Activated gamma-delta T cell treated with Interleukin-2 at 50 U/mL for 16 hours (primary cell): ENCODE measurements around the gene IL1RAPL1.

Experiments
- DNase-seq: peaks from one replicate; pipeline ENCODE4 v3.0.0-alpha.2; 2020

IL1RAPL1 gene

DNA sequence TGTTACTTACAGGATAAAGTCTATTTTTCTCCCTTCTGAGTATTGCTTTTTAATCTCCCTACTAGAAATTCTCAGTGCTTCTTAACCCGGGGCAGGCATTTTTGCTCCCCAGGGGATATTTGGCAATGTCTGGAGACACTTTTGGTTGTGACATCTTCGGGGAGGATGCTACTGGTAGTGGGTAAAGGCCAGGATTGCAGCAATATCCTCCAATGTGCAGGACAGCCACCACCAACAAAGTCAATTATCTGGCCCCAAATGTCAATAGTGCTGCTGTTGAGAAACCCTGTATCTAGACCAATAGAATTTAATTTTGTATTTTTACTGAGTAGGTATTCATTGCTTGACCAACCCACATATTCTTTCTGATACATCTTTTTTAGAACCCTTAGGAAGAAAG, 958.6 kb downstream of the IL1RAPL1 start:
- no peak for DNase-seq

GRCh38 chrX:29547877-29548276, 960.6 kb downstream of the IL1RAPL1 start:
- DNase-seq, result no peak

GRCh38 chrX:29553542-29553941, 966.3 kb downstream of the IL1RAPL1 start:
- DNase-seq, result no peak

DNA sequence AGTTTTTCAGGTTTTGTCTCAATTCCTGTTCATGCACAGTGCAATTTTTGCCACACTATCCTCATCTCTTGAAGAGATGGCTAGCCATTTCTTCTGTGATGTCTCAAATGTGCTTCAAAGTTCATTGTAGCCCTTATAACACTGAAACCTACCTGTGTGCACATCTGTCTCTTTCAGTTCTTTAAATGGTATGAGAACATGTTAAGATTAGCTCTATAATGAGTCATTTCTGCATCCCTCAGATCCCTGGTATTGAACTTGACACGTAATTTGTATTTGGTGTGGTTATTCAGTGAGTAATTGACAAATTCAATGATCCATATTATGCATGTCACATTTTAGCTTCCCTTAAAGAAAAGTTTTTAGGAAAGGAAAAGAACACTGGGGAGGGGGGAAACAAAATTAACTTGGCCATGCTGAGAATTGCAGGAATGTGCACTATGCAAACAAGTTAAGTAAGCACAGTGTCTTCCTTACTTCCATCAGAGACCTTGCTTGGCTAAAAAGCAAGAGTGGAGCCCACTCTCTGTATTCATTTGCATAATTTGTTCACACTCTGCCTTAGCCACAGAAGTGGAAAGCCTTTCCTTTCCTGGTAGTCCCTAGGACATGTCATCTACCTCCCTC, 968.3 kb downstream of the IL1RAPL1 start:
- no peak for DNase-seq

DNA sequence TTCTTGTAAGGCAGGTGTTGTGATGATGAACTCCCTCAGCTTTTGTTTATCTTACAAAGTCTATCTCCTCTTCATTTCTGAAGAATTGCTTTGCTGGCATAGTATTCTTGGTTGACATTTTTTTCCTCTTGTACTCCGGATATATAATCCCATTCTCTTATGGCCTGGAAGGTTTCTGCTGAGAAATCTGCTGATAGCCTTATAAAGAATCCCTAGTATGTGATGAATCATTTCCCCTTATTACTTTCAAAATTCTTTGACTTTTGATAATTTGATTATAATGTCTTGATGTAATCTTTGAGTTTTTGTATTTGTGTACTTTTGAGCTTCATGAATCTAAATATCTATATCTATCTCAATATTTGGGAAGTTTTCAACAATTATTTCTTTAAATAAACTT, 972.8 kb downstream of the IL1RAPL1 start:
- DNase-seq, result no peak

GRCh38 chrX:29561417-29561816, 974.2 kb downstream of the IL1RAPL1 start:
- DNase-seq, result no peak

- DNase-seq, result no peak
These were observed 993.3 kb downstream of the IL1RAPL1 start for GRCh38 chrX:29580560-29580959.

- DNase-seq, result no peak
These were observed 994.0 kb downstream of the IL1RAPL1 start for GRCh38 chrX:29581223-29581622.

GRCh38 chrX:29587107-29587506, 999.9 kb downstream of the IL1RAPL1 start:
- no peak for DNase-seq

GRCh38 chrX:29590921-29591320, 1003.7 kb downstream of the IL1RAPL1 start:
- no peak for DNase-seq

DNA sequence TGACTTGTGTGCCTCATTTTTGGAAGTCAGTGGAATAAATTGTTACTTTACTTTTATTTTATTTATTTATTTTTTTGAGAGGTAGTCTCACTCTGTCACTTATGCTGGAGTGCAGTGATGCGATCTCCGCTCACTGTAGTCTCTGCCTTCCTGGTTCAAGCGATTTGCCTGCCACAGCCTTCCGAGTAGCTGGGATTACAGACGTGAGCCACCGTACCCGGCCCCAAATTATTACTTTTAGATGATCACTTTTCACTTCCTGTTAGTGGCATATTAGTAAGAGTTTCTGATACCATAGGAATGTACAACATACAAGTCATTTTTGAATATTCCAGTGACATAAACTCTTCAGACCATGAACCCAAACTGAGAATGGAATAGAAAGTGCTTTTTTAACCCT, 1017.1 kb downstream of the IL1RAPL1 start:
- DNase-seq, result no peak

GRCh38 chrX:29617276-29617675, 1030.0 kb downstream of the IL1RAPL1 start:
- DNase-seq, result no peak

GRCh38 chrX:29617725-29618124, 1030.5 kb downstream of the IL1RAPL1 start:
- no peak for DNase-seq

DNA sequence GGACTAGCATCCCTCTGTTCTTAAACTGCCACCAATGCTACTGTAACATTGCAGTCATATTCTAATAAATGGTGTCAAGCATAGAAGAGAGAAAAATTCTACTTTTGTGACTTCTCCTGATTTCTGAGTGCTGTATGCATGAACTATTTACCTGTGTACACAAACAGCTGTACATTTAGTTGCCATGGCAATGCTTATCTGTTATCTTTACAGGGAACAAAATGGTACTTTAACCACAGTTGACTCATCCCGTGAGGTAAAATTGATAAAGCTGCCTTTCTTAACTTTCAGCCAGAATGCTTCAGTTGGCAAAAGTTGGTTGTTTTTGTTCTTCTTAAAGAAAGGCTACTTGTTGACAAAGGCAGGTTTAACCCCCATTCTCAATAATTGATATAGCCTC, 1040.6 kb downstream of the IL1RAPL1 start:
- no peak for DNase-seq

DNA sequence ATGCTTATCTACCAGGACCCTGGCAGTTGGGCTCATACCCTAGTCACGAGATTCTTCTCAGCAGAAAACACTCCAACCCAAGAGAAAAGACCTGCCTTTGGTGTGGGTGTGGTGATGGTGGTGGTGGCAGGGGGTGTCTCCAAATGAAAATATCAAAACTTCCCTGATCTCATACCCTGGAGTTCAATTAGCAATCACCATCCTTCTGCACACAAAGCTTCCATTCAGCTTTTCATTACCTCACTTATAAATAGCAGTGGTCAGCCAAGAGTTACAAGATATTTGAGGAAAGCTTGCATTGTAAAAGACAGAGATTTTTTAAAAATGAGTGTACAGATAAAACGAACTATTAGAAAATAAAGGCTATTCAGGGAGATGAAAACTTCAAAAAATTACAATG, 1047.3 kb downstream of the IL1RAPL1 start:
- no peak for DNase-seq

GRCh38 chrX:29636331-29636730, 1049.1 kb downstream of the IL1RAPL1 start:
- no peak for DNase-seq

DNA sequence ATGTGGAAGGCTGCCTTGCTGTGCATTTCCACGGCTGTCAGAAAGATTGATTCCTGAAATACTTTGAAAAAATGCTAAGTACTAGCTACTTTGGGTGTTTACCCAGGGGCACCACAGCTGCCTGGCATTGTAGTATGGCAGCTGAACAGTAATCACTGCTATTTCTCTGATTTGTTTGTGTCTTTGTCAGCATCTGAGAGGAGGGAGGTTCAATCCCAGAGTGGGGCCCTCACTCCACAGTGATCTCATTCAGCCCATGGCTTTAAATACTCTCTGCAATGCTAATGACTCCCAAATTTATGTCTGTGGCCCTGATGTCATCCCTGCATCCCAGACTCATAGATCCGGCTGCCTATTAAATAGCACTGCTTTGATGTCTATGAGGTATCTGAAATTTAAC, 1052.9 kb downstream of the IL1RAPL1 start:
- no peak for DNase-seq

DNA sequence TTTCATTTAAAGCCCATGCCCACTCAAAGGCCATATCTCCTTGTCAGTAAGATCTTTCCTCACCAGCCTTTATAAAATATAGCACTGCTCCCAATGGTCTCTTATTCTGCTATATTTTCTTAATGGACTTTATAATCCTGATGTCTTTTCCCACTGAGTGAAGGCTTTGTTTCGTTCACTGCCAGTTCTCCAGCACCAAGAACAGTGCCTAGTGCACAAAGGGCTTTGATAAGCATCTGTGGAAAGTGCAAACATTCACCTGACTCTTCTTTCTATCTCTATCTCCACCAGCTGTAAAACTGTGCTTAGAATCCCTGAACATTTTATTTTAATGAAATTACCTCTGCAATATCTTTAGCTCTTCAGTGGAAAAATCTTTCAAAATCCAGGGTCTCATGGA, 1054.2 kb downstream of the IL1RAPL1 start:
- no peak for DNase-seq

DNA sequence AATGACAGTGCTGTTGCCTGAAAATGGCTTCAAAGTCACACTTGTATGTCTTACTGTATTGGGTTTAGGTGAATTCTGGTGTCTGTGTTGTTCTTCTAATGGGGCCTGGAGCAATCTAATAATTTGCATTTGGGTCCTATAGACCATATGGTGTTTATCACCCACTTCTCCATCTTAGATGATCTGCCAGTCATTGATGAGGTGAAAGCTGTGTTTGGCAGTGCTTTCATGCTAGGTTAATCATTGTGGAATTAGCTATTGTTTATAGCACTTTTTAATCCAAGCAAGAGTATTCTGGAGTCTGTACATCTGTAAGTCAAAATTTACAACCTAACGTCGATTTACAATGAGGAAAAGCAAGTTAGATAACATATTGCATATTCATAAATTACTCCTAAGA, 1055.9 kb downstream of the IL1RAPL1 start:
- no peak for DNase-seq

DNA sequence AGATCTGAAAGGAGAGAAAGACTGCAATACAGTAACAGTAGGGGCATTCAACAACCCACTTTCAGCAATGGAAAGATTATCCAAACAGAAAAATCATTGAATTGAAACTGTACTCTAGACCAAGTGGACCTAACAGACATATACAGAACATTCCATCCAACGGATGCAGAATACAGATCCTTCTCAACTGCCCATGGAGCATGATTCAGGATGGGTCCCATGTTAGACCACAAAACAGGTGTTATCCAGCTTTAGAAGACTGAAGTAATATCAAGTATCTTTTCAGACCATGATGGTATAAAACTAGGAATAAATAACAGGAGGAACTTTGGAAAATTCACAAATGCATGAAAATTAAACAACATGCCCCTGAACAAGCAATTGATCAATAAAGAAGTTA, 1060.9 kb downstream of the IL1RAPL1 start:
- no peak for DNase-seq

- DNase-seq, result no peak
These were observed 1065.2 kb downstream of the IL1RAPL1 start for GRCh38 chrX:29652484-29652883.

GRCh38 chrX:29653721-29654120, 1066.5 kb downstream of the IL1RAPL1 start:
- DNase-seq, result no peak

DNA sequence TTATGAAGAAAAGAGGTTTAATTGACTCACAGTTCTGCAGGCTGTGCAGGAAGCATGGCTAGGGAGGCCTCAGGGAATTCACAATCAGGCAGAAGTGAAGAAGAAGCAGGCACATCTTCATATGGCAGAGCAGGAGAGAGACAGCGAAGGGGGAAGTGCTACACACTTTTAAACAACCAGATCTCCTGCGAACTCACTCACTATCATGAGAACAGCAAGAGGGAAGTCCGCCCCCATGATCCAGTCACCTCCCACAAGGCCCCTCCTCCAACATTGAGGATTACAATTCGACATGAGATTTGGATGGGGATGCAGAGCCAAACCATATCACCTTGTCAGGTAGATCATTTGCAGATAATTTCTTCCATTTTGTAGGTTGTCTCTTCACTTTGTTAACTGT, 1072.7 kb downstream of the IL1RAPL1 start:
- no peak for DNase-seq

GRCh38 chrX:29661290-29661689, 1074.0 kb downstream of the IL1RAPL1 start:
- no peak for DNase-seq

- no peak for DNase-seq
These were observed 1074.9 kb downstream of the IL1RAPL1 start for GRCh38 chrX:29662101-29662500.
